ENCODE measurements around the gene RHBDD2.
"Not testable (repeated sequence)": the region's sequence is repeated elsewhere in the genome, so short reads cannot be mapped to it uniquely, and the experiment has no call there.

Gene RHBDD2

DNA sequence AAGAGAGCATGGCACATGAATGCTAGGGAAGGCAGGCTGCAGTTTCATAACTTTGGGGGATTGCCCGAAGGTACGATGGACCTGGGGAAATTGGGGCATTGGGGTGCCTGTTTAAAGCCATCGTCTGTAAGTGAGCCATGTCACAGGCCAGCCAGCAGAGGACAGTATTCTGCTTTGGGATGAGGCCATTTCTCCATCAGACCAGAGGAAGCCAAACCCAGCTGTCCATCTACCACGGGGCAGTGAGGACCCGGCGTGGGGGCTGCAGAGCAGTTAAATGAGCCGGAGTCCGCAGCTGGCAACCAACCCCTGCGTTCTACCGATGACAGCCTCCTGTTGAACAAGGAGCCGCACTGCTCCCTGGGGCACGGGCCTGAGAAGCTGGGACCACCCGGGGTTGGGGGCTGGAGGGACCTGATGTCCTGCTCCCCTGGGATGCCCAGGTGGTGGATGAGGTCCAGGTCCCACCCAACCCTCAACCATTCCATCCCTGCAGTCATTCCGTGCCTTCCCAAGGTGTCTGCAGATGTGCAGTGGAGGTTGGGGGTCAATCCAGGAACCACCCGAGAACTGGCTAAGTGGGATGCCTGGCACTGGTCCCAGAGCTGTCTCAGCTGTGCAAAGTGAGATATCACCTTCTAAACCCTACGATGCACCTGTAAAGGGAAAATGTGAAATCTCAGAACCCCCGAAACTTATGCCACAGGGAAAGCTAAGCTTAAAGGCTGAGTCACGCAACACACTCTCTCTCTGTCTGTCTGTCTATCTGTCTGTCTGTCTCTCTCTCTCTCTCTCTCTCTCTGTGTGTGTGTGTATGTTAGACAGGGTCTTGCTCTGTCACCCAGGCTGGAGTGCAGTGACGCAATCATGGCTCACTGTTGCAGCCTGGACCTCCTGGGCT, 12.1 kb upstream of the RHBDD2 start:
- peak; percentile 34 for DNase-seq

DNA sequence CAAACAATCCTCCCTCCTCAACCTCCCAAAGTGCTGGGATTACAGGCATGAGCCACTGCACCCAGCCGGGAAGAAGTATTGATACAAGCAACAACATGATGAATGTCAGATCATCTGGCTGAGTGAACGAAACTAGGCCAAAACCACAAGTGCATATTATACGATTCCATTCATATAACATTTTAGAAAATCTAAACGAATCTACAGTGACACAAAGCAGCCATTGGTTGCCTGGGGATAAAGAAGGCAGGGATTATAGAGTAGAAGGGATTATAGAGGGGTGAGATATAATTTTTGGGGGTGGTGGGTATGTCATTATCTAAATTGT, 11.5 kb upstream of the RHBDD2 start:
- no peak for DNase-seq

DNA sequence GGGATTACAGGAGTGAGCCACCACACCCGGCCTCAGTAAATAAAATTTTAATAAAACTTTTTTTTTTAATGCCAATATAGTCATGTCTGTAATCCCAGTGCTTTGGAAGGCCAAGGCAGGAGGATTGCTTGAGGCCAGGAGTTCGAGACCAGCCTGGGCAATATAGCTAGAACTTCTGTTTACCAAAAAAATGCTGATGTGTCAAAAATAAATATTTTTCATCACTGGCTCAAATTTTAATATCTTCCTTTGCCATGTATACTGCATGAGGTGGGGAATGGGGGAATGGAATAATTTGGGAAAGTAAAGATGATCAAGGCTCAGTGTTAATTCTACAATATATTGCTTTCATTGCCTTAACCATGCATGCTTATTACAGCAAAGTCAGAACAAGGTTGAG, 10.7 kb upstream of the RHBDD2 start:
- DNase-seq: no peak

DNA sequence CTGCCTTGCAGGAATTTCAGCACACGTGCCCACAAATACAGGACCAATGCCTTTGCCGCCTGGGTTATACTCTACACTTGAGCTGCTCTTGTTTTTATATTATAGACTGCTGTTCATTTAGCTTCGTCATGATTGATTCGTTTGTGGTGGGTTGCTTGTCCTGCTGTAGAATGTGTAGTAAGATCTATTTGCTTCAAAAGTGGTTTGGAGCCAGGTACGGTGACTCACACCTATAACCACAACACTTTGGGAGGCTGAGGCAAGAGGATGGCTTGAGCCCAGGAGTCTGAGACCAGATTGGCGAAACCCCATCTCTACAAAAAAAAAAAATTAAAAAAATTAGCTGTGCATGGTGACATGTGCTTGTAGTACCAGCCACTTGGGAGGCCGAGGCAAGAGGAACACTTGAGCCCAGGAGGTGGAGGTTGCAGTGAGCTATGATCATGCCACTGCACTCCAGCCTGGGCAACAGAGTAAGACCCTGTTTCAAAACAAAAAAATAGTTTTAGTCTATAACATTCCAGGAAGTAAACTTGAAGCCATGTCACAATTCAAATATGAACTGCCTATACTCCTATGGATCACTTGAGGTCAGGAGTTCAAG, 9.0 kb upstream of the RHBDD2 start:
- DNase-seq: no peak

DNA sequence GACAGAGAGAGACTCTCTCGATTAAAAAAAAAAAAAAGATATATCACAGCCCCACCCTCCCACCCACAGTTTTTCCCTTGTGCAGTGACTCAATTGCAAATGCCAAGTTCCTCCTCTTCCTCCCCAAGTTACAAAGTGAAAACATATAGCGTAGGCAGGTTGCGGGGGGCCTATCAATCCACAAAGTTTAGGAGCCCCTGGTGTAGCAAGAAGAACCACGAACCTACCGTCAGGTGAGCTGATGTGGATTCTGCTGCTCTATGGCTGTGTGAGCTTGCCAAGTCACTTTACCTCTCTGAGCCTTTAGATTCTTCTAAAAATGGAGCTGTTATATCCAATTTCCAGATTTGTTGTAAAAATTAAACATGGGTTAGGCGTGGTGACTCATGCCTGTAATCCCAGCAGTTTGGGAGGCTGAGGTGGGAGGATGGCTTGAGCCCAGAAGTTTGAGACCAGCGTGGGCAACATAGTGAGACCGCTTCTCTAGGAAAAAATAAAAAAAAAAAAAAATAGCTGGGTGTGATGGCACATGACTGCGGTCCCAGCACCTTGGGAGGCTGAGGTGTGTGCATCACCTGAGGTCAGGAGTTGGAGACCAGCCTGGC, 8.2 kb upstream of the RHBDD2 start:
- DNase-seq: no peak

DNA sequence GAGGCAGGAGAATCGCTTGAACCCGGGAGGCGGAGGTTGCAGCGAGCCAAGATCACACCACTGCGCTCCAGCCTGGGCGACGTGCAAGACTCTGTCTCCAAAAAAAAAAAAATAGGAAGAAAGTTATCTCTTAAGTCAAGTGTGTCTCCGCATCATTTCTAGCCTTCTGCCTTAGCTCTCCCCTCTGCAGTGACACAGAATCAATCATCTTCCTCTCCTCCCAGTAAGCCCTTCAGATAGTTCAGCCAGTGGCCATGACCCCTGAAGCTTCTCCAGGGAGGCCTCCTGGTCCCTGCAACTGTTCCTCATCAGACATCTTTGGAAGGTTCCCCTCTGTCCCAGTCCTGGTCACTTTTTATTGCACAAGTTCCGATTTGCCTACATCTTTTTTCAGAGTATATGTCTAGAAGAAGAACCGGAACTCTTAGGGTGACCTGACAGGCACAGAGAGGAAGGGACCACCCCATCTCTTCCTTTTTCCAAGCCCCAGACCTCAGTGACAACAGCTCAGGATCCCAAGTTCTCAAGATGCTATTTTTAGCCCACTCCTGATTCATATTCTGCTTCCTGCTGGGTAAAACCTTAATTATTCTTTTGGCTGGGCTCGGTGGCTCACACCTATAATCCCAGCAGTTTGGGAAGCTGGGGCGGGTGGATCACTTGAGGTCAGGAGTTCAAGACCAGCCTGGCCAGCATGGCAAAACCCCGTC, 6.6 kb upstream of the RHBDD2 start:
- DNase-seq: no peak

DNA sequence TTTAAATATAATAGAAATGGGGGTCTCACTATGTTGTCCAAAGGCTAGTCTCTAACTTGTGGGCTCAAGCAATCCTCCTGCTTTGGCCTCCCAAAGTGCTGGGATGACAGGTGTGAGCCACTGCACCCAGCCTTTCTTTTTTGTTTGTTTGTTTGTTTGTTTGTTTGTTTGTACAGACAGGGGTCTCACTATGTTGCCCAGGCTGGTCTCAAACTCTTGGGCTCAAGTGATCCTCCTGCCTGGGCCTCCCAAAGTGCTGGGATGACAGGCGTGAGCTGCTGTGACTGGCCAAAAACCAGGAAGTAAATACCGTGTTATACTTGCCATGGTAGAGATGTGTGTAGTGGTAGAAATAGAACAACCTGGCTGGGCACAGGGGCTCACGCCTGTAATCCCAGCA, 4.7 kb upstream of the RHBDD2 start:
- not testable (repeated sequence) for DNase-seq

DNA sequence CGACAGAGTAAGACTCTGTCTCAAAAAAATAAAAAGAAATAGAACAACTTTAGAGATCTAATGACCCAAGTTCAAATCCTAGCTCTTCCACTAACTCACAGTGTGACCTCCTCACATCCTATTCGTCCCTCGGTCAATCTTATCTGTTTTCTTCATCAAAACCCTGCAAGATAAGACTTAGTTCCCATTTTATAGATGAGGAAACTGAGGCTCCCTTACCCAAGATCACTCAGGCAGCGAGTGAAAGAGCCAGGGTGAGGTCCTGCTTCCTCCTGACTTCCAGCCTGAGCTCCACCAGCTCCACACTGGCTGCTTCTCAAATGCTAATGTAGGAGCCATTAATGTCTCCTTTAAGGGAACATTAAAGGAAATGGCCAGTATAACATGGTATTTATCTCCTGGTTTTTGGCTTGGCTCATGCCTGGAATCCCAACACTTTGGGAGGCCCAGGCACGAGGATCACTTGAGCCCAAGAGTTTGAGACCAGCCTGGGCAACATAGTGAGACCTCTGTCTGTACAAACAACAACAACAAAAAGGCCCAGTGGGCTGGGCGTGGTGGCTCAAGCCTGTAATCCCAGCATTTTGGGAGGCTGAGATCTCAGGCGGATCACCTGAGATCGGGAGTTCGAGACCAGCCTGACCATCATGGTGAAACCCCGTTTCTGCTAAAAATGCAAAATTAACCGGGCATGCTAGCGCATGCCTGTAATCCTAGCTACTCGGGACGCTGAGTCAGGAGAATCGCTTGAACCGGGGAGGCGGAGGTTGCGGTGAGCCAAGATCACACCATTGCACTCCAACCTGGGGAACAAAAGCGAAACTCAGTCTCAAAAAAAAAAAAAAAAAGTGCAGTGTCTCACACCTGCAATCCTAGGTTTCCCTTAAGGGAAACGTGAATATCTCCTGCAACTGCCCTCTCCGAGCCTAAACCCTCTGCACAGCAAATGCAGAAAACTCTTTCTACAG, 3.4 kb upstream of the RHBDD2 start:
- DNase-seq: no peak

DNA sequence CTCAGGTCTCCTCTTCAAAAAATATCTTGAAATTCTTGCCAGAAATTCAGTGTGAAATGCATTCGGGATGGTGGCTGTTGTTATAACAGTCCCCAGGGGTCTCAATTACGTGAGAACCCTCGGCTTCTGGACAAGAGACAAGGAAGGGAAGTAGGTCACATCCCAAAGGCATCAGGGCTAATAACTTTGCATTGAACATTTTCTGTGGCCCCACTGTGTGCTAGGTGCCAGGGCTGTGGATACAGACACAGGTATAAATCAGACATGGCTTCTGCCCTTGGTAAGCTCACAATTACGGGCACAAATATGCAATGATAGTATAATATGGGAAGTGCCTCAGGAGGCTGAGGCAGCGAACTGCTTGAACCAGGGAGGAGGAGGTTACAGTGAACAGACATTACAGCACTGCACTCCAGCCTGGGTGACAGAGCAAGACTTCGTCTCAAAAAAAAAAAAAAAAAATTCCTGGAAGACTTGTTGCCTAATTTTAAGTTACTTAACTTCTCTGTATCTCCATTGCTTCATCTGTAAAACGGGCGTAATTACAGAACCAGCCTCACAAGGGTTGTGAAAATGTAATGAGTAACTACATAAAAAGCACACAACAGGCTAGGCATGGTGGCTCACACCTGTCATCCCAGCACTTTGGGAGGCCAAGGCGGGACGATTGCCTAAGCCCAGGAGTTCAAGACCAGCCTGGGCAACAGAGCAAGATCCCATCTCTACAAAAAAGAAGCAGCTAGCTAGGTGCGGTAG, 2.5 kb upstream of the RHBDD2 start:
- no peak for DNase-seq

DNA sequence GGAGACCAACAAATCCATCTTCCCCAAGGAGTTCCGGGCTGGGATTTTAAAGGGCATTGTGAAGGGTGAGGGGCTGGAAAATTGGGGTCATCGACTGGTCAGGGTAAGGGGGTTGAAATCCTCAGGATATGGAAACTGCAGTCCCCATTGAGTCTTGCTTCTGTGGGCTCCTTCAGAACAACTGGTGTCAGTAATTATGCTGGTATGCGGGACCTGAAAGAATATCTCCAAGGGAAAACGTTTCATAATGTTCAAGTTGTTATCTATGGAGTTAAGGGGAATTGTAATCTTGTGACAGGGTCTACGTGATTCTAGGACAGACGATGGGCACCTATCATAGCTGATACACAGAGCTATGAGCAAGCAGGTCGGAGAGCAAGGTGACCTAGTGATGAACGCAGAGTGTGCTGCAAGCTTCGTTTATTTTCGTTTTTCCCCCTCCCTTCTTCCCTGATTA, 494 bp upstream of the RHBDD2 start:
- DNase-seq: no peak

DNA sequence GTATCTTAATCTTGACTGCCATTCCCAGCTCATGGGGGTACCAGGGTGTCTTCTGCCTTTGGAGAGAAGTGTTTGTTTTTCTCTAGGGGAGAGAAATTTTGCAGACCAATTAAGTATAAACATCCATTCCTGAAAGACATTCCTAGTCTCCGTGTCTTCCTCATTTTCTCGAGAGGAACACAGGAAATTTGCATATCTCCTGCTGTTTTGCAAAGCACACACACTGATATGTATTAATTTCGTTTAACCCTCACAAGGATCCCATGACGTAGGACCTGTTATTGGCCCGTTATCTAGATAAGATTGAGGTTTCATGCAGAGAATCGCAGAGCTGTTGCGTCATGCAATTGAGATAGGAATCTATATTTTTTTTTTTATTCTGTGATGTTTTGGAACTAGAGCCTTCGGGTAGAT, 944 bp downstream of the RHBDD2 start:
- DNase-seq: no peak

DNA sequence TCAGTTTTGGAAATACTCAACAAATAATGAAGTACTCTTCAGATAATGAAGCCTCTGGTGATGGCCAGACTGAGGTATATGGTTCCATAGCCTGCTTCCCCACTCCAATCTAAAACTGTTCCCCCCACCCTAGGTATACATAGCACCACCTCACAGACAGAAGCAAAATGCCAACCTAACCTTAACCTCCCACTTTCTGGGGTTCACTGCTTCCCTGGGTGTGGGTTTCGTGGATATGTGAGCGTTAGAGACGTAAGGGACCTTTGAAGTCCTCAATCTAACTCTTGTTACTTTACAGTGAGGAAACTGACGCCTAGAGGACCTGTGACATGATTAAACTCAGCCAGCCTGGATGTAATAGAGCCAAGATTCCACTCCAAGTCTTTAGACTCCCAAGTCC, 1.4 kb downstream of the RHBDD2 start:
- DNase-seq: no peak

DNA sequence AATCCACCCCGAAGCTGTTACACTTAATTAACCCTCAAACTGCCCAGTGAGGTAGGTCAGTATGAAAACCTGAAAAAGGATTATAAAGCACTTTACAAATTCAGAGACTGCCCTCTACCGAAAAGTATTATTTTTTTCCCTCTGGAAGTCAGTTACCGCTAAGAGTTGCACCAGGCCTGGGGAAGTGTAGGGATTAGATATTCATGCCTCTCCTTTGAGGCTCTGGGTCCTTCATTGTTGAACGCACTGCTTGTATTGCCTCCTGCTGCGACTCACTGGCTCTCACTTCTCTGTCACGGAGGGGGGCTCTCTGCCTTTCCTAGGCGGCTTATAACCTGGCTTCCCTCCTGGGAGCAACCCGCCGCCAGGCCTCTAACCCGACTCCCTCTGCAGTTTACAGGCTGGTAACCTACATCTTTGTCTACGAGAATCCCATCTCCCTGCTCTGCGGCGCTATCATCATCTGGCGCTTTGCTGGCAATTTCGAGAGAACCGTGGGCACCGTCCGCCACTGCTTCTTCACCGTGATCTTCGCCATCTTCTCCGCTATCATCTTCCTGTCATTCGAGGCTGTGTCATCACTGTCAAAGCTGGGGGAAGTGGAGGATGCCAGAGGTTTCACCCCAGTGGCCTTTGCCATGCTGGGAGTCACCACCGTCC, 2.7 kb downstream of the RHBDD2 start:
- no peak for DNase-seq

DNA sequence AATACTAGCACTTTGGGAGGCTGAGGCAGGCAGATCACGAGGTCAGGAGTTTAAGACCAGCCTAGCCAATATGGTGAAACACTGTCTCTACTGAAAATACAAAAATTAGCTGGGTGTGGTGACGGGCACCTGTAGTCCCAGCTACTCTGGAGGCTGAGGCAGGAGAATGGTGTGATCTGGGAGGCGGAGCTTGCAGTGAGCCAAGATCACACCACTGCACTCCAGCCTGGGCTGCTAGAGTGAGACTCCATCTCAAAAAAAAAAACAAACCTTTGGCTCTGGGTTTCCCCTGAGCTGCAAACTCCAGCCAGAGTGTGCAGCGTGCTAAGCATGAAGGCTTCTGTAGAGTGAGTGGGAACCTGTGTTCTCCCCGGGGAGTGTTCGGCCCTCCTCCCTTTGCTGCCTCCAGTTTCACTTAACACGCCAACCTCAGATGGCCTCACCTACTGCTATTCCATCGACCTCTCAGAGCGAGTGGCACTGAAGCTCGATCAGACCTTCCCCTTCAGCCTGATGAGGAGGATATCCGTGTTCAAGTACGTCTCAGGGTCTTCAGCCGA, 4.5 kb downstream of the RHBDD2 start:
- not testable (repeated sequence) for DNase-seq

DNA sequence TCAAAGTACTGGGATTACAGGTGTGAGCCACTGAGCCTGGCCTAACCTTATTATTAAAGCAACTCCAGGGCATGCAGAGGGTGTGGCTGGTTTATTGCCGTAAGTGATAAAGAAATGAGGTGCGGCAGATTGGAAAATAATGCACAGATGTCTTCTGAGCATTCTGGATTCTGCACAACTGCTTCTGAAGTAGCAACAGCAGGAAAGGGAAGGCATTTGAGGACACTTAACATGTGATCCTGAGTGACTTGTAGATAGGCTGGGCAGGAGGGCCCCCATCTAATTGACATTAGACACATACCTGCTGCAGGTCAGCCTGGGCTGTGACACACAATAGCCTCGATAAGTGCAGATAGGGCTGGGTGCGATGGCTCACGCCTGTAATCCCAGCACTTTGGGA, 5.6 kb downstream of the RHBDD2 start:
- DNase-seq: no peak

DNA sequence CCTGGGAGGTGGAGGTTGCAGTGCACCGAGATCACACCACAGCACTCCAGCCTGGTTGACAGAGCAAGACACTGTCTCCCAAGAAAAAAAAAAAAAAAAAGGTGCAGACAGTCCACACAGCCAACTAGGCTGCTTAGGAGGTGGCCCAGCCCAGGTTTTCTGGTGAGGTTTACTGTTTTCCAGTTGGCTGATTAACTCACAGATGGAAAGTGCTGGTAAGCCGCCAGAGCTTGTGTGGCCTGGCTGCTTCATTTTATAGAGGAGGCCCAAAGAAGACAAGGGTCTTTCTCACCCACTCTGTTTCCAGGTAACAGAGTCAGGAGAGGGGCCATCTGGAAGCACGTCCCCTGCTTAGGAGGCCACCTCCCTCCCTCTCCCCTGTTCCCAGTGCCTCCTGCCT, 6.2 kb downstream of the RHBDD2 start:
- DNase-seq: no peak

DNA sequence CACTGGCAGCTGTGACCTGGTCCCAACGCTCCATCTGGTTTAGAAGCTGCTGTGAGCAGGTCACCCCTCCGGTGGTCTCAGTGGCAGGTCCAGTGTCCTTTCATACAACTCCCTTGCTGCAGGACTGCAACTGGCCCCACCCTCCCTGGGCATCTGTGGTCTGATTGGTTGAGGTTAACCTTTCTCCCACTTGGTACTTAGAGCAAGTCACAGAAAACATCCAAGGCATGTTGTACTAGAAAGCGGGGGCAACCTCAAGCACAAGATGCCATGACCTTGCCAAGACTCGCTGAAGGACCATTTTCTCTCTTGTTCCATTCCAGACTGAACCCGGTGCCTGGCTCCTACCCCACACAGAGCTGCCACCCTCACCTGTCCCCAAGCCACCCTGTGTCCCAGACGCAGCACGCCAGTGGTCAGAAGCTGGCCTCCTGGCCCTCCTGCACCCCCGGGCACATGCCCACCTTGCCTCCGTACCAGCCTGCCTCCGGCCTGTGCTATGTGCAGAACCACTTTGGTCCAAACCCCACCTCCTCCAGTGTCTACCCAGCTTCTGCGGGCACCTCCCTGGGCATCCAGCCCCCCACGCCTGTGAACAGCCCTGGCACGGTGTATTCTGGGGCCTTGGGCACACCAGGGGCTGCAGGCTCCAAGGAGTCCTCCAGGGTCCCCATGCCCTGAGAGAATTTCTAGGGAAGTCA, 9.0 kb downstream of the RHBDD2 start:
- DNase-seq: no peak

DNA sequence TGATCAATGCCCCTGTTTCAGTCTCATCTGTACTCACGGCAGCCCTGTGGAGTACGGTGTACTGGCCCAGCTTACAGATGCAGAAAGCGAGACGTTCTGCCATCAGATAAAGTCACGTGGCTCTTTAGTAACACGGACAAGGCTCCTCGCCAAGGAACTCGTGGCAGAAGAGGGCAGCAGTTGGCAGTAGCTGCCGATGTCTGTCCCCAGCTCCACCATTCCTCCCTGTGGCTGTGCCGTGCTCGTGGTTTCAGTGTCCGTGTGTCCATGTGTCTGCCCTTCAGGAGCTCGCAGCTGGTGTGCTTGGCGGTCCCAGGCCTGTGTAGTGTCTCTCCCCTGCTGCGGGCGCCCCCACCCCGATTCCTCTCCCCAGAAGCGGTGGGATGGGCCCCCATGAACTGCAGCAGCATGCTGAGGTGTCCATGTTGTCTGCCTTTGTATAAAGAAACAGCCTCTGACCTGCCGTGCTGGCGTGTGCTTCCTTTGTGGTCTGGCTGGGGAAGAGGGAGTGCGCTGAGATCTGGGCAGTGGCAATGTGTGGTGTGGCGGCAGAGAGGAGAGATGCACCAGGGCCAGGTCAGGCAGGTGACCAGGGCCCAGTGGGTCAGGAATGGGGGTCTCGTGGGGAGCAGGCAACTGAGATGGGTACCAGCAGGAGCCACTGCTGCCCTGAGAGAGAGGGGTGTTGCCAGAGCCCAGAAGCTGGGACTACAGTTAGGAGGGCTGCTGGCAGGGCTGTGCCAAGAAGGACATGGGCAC, 9.8 kb downstream of the RHBDD2 start:
- no peak for DNase-seq

DNA sequence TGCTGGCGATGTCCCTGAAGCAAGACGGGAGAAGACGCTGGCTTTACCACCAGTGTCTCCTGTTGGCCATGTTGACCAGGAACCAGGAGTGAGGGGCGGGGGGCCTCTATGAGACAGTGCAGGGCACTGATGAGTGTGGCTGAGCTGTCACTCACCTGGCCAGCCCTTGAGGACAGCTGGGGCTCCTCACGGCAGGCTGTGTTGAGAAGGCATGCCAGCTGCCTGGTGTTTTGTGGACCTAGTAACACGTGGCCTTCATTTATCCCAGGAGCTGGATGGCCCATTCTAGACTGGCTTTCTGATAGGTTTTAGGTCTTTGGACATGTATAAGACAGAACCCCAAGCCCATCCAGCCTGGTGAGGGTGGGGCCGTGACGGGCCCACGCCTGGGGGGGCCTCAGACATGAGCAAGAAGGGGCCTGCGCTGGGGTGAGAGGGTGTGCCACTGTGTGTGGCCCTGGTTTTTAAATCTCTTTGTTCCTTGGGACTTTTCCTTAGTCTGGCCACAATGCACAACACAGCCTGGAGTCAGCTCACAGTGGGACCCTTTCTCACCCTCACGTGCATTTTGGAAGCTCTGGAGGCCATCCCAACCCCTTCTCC, 10.5 kb downstream of the RHBDD2 start:
- DNase-seq: no peak
